ENCODE data around the gene EFCAB11.

DNA sequence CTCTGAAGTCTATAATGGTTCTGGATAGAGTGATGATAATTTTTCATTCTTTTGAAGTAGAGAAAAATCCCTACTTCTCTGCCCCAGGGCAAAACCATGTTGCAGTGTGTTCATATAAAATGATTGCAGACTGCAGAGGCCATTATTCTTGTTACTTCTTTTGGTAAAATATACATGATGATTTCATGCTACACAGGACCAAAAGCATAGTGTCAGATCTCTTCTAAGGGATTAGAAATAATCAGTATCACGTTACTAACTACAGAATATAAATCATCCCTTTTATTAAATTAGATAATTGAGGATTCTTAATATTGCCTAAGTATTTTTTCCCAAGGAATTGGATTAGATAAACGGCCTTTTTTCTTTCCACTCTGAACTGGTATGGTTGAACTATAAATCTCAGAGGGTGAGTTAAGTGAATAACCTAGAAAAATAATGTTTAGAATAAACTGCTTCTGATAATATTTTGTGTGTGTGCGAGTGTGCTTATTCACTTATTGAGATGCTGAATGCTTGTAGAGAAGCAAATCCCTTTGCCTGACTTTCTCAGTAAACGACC lies 156.2 kb downstream of the EFCAB11 start:
- TF ChIP-seq, protein P1, sequence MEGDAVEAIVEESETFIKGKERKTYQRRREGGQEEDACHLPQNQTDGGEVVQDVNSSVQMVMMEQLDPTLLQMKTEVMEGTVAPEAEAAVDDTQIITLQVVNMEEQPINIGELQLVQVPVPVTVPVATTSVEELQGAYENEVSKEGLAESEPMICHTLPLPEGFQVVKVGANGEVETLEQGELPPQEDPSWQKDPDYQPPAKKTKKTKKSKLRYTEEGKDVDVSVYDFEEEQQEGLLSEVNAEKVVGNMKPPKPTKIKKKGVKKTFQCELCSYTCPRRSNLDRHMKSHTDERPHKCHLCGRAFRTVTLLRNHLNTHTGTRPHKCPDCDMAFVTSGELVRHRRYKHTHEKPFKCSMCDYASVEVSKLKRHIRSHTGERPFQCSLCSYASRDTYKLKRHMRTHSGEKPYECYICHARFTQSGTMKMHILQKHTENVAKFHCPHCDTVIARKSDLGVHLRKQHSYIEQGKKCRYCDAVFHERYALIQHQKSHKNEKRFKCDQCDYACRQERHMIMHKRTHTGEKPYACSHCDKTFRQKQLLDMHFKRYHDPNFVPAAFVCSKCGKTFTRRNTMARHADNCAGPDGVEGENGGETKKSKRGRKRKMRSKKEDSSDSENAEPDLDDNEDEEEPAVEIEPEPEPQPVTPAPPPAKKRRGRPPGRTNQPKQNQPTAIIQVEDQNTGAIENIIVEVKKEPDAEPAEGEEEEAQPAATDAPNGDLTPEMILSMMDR (optimal IDR thresholded peaks at IDR 0.05 in 1 of 3, IDR thresholded peaks at IDR 0.05 in 1 of 3, conservative IDR thresholded peaks at IDR 0.05 in 1 of 3; ENCODE audit: extremely low read depth in 1 of 3, insufficient read depth in 2 of 3, low read length in 3 of 3): no peak
- TF ChIP-seq EZH2 (IDR thresholded peaks at IDR 0.05; ENCODE audit: low read length): no peak
